GM19397 (cell line): ENCODE data around the gene GAK.
"Not testable (repeated sequence)": the region's sequence is repeated elsewhere in the genome, so short reads cannot be mapped to it uniquely, and the experiment has no call there.

Source experiments
- ATAC-seq: cut with Tn5 transposase; IDR thresholded peaks from one replicate; pipeline ENCODE4 v1.9.1; 2021; ENCODE audit warnings: mild to moderate bottlenecking, moderate library complexity; ENCODE audit not compliant: unreplicated experiment

GAK gene

DNA sequence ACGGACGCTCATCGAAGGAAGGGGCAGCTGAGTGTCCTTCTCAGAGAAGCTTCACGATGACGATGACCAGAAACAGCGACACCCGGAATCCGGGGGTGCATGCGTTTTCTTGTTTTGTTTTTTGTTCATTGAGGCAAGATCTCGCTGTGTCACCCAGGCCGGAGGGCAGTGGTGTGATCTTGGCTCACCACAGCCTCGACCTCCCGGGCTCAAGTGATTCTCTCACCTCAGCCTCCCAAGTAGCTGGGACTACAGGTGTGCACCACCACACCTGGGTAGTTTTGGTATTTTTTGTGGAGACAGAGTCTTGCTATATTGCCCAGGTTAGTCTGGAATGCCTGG, 21.4 kb upstream of the GAK start:
- no peak for ATAC-seq

DNA sequence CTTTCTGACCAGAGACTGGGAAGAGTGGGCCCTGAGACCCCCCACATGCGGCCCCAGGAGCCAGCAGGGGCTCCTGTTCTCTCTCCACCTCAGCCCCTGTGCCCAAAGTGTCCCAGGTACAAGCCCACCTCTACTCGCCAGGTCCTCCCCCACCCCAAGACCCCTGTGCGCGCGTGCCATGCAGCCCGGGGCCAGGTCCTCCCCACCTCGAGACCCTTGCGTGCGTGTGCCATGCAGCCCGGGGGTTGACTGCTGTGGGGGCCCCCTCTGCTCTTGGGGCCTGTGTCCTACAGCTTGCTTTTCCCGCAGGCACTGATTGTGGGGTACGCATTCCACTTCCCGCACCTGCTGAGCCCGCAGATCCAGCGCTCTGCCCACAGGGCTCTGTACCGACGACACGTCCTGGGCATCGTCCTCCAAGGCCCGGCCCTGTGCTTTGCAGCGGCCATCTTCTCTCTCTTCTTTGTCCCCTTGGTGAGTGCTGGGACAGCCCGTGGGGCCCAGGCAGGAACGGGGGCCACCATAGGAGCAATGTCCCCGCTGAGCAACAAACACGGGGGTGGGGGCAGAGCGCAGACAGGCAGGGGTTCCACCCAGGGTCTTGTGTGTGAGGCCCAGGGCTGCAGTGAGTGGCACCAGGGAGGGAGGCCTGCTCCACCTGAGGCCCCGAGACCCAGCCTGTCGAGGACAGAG, 20.9 kb upstream of the GAK start:
- ATAC-seq, result no peak

DNA sequence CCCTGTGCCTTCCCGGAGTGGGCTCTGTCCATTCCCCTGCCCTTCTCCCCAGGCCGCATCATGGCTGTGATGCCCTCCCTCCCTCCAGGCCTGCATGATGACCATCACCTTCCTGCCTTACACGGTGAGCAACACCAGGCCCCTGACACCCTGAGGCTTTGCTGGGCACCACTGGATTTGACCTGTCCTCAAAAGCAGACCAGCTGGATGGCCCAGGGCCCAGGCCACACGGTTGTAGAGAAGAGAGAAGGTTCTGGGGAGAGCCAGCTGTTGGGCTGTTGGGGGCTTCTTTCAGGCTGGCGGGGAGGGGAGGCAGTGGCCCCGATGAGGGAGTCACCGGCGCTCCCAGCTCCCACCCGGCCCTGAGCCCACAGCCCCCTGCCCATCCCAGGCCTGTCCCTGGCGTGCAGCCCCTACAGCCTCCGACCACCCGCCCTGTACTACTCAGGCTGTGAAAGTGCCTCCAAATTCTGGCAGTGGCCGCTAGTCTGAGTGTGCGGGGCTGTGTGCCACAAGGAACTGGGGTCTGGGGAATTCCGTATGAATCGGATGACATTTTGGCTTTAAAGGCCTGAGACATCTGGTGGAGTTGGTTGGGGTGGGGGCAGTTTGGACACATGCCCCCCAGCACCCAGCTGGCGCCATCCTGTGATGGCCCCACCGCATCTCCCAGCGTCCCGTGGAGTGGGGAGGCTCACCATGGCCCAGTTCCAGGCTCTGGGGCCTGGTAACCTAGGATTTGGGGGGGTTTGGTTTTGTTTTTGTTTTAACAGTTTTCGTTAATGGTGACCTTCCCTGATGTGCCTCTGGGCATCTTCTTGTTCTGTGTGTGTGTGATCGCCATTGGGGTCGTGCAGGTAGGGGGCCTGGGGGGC, 19.7 kb upstream of the GAK start:
- no peak for ATAC-seq

DNA sequence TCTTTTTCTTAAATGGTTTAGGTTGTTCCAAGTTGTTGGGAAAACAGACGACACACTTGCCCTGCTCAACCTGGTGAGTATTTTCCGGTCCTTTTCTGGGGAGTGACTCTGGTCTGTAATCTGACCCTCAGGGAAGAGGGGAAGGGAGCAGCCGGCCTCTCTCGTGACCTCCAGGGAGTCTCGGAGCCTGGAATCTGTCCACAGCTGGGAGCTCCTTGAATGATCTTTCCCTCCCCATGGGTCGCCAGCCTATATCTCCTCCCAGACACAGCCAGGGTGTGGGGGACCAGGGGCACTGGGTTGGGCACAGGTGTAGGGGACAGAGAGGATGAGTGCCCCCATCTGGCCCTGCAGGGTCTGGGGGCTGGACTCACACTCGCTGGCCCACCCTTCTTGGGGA, 19.1 kb upstream of the GAK start:
- ATAC-seq, result no peak

DNA sequence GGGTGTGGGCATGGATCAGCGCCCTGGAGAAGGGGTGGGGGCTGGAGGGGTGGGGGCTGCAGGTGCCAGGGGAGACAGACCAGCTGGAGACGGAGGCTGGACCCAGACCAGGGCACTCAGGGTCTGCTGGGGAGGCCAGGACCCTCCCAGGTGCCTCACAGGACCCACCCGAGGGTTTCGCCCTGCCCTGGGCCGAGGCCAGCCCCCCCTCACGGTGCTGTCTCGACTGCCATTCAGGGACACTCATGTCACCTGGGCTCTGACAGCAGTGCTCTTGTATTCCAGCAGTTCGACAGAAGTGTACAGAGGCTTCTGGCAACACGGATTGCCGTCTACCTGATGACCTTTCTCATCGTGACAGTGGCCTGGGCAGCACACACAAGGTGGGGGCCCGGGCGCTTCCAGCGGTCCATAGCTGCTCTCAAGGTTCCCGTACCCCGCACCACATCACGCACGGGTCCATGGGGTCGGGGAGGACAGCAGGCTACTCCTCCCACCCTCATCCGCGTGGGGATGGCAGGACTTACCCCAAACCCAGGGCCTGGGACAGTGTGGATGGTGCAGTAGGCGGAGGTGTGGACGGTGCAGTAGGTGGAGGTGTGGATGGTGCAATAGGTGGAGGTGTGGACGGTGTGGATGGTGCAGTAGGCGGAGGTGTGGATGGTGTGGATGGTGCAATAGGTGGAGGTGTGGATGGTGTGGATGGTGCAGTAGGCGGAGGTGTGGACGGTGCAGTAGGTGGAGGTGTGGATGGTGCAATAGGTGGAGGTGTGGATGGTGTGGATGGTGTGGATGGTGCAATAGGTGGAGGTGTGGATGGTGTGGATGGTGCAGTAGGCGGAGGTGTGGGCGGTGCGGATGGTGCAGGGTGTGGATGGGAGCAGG, 18.3 kb upstream of the GAK start:
- no peak for ATAC-seq

DNA sequence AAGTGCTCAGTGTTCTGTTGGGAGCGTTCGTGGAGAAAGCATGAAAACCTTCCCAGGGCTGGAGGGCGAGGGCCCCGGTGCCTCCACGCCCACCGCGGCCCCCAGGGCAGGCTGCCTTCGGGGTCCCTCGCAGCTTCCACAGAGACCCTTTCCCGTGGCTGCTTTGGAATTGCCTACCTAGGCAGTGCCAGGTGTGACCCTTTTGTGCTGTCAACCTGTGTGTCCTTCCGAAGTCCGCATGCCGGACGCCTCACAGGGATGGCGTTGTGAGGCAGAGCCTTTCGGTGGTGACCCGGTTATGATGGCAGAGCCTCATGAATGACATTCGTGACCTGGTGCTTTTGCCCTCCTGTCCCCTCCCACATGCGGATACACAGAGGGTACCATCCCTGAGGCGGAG, 17.5 kb upstream of the GAK start:
- ATAC-seq, result no peak

DNA sequence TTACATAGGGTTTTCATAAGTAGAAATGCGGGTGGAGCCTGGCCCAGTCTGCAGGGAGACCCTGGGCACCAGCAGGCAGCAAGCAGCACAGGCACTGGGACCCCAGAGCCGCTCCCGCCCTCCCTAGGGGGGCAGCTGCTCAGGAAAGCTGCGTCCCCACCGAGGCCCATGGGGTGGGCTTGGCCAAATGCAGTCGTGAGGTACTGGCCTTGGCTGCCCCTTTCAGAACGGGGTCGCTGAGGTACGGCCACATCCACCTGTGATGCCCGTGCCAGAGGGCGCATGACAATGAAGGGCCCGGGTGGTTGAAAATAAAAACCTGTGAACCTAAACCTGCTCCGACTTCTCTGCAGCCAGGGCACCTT, 16.8 kb upstream of the GAK start:
- ATAC-seq, result no peak

DNA sequence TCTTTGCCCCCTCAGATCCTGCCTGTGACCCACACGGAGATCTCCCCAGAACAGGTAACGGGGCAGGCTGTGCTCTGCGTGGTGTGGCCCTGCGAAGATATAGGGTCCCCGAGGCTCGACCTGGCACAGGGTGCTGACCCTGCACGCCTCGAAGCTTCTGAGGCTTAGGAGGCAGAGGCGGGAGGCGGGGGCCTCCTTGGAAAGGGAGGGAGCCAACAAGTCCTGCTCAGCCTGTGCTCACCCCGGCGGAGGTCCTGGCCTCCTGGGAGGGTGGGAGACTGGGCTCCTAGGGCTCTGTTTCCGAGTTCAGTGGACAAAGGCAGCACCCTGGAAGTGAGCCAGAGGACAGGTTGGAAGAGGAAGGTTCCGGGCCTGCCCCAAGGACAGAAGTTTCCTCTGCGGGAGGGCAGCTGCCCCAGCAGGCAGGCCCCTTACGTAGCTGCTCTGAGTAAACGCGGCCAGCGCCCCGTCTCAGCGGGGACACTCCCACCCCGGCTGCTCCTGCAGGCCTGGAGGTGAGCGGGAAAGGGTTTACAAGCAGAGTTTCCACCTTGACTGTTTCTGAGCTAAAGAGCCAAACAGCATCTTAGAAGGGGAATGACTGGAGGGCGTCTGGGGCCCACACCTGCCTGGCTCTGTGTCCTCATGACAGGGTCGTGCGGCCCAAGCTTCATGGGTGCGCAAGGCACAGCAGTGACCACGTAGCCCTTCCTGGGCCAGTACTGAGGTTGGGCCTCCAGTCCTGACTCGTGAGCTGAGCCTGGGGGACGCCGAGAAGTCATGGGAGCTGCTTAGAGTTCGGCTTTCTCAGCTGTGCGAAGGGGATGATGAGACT, 16.2 kb upstream of the GAK start:
- no peak for ATAC-seq

DNA sequence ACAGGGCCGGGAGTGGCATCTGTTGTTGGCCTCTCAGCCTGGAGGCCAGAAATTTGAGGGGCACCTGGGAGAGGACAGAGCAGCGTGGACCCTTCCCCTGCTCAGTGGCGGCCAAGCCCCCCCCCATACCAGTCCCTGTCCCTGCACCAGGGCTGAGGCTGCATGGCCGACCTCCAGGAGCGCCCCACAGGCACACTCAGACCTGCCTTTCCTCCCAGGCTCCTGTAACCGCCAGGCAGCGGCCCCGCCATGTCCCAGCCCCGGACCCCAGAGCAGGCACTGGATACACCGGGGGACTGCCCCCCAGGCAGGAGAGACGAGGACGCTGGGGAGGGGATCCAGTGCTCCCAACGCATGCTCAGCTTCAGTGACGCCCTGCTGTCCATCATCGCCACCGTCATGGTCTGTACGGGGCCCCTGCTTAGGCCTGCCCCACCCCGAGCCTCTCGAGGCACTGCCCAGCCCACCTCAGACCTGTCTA, 15.4 kb upstream of the GAK start:
- ATAC-seq, result no peak

DNA sequence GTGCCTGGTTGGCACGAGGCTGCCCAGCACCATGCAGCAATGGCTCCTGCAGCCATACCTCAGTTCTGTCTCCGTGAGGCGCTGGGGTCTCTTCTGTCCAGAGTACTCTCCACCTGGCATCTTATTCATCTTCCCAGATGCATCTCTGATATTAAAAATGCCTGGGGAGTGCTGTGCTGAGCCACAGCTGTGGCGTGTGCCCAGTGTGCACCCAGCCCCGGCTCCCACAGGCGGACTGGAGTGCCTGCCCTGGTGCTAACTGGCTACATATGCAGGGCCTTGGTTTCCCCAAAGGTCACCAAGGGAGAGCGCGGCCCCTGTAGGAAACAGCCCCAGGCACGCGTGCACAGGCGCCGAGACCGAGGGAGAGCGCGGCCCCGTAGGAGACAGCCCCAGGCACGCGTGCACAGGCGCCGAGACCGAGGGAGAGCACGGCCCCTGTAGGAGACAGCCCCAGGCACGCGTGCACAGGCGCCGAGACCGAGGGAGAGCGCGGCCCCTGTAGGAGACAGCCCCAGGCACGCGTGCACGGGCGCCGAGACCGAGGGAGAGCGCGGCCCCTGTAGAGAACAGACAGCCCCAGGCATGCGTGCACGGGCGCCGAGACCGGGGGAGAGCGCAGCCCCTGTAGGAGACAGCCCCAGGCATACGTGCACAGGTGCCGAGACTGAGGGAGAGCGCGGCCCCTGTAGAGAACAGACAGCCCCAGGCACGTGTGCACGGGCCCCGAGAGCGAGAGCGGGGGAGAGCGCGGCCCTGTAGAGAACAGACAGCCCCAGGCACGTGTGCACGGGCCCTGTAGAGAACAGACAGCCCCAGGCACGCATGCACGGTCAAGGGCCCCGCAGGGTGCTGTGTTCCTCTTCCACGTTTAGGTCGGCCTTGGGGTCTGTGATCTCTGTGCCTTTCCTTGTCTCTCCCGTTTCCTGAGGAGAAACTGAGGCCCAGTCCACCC, 14.7 kb upstream of the GAK start:
- no peak for ATAC-seq

DNA sequence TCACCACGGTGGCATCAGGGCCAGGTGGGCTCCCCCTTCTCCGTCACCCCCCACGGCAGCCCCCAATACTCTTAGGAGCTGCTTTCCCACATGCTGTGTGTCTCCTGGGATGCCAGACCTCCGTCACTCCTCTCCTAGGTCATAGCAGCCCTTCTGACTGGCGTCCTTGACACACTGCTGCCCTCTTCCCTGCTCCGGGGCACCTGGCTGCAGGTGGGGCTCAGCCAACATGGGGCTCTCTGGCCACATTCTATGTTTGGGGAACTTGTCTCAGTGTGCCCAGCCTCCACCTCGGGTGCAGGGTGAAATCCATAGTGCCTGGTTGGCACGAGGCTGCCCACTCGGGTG, 14.0 kb upstream of the GAK start:
- no peak for ATAC-seq

DNA sequence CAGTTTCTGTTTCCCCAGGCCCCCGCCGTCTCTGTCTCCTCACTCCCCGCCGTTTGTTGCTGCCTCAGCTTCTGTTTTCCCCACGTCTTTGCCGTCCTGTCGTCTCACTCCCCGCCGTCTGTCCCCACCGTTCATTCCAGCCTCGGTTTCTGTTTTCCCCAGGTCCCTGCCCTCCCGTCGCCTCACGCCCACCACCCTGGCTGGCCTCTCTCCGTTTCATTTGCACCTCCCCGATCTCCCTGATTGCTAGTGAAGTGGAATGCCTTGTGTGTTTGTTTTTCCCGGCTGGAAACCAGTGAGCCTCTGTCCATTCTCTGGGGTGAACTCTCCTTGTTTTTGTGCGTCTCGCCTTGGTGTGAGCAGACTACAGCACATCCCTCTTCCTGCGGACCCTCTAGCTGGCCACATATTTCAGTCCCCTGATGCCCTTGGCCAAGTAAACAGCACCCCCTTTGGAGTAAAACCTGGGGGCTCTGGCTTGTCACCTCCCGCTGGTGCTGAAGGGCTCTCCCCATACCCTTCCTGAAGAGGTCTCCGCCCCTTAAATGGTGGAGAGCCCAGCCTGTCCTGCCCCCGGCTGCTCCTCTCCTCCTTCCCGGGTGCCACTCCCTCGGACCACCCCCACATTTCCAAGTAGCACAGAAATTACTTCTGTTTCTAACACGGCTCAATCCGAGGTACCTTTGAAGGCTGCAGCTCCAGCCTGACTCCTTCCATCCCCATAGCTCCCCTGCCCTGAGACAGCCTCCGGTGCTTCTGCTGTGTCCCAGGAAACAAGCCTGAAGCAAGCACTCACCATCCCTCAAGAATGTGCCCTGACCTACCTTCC, 13.4 kb upstream of the GAK start:
- ATAC-seq, result no peak

DNA sequence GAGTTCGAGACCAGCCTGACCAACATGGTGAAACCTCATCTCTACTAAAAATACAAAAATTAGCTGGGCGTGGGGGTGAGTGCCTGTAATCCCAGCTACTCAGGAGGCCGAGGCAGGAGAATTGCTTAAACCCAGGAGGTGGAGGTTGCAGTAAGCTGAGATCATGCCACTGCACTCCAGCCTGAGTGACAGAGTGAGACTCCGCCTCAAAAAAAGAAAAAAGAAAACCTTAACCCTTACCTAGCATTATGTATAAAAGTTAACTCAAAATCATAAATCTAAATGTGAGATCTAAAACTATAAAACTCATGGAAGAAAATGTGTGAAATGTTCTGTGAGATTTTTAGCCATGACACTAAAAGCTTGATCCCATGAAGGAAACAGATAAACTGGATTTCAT, 7.4 kb upstream of the GAK start:
- not testable (repeated sequence) for ATAC-seq

DNA sequence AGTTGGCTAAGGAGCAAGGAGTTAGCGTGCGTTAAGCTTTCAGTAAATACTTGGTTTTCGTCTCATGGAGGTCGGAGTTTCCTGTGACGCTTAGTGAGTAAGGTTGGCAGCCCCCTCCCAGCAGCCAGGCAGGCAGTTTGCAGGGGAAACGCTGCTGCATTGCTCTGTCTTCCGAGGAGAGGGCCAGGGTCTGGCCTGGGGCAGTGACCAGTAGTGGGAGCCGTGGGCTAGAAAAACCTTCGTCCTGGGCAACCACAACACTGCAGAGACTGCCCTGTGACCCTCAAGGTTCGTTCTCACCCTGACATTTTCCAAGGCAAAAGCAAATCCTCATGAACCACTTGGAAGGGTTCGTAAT, 576 bp upstream of the GAK start:
- ATAC-seq, result peak; percentile 3

DNA sequence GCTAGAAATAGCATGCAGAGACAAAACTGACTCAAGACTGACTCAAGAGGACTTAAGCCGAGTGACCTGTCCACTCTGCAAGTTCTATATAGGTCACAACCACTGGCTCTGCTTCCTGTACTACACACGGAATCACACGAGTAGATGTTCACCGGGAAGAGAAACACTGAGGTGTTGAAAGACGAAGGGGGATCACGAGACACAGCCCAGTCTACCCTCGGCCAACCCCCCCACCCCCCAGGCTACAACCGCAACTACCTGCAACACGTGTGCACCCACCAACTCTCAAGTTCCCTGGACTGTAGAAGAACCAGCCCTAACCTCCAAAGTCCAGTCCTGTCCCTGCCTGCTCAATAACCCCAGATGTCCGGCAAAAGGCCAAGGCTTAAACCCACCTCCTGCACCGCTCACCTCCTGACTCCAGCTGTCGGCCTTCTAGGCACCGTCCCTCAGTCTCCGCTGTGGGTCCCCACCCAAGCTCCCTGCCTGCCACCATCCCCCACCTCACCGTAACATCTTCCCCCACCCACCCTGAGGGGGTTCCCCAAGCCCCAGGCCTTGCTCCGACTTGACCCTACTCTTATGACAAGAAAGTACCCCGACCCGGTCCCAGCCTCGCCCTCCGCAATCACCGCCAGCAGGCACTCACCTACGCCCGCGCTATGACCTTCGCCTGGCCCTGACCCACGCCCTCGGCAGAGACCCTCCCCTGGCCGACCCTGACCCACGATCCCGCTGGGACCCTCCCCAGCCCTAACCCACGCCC, 739 bp downstream of the GAK start:
- ATAC-seq, result no peak

DNA sequence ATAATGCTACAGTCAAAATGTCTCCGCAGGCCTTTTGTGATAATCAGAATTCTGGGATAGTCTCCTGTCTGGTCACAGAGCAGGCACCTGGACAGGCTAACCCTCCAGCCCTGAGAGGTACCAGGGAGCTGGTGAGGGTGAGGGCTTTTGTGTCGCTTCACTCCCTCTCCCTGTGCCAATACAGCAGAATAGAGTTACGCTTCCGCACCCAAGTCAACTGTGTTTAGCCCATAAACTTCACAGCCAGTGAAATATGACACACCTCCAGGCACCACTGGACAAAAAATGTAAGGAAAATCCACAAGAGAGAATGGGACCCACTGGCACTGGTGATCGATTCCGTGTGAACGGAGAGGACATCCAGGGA, 1.3 kb downstream of the GAK start:
- no peak for ATAC-seq

DNA sequence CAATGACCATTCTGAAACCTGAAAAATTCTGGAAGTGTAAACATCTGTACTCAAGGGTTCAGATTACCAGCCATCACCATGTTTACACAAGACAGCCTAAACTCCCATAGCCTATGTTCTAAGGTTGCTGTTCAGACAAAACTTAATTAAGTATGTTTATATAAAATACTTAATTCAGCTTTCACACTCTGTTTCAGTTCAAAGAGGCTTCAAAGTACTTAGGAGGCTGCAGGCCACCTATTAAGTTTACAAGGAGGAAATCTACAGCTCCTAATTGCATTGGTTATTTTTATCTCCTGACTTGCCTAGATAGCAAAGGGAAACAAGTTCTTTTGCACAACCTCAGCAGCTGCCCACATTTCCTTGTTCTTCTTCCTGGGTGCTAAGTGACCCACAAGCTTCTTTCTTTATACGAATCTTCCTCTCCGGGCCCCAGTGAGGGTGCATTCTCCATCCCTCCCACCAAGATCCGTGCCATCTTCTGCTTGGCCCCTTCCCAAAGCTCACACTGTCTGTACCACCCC, 2.0 kb downstream of the GAK start:
- no peak for ATAC-seq
